WERI-Rb-1 (cell line): Measurements from ENCODE around the gene NECTIN1.

Experiments
- DNase-seq: peaks from one replicate; pipeline ENCODE4 v3.0.0-alpha.2; 2020
- H3K27ac ChIP-seq: fragments of 250-450 bp; sonication (Bioruptor Pico); 2 replicates; pipeline ENCODE4 v1.5.1; 2020; ENCODE audit warnings: mild to moderate bottlenecking, moderate library complexity
- H3K27me3 ChIP-seq: fragments of 250-450 bp; sonication (Bioruptor Pico); 2 replicates; pipeline ENCODE4 v1.5.1; 2021; ENCODE audit warnings: mild to moderate bottlenecking, low read depth, moderate library complexity; ENCODE audit not compliant: insufficient read depth, severe bottlenecking
- H3K36me3 ChIP-seq: fragments of 250-450 bp; sonication (Bioruptor Pico); 2 replicates; pipeline ENCODE4 v1.5.1; 2020; ENCODE audit warnings: mild to moderate bottlenecking, moderate library complexity
- H3K4me3 ChIP-seq: 2 replicates; pipeline ENCODE4 v1.5.1; 2011; ENCODE audit warnings: low read depth, mild to moderate bottlenecking, control low read depth, low read length
- H3K9me3 ChIP-seq: fragments of 250-450 bp; sonication (Bioruptor Pico); 2 replicates; pipeline ENCODE4 v1.5.1; 2021; ENCODE audit warnings: mild to moderate bottlenecking, moderate library complexity; ENCODE audit not compliant: severe bottlenecking
- CTCF ChIP-seq: IDR thresholded peaks from 2 replicates; pipeline ENCODE4 v1.5.1; 2011; ENCODE audit warnings: low read depth, mild to moderate bottlenecking, control low read depth, inconsistent platforms, low read length

NECTIN1 gene

GRCh38 chr11:119752946-119753345 lies 23.9 kb upstream of the NECTIN1 start:
- Histone ChIP-seq H3K4me3 (no peak overlapping the region), H3K27ac (peak overlapping the region; percentile 50), H3K36me3 (no peaks in the 10 kb centered on the region), H3K9me3 (no peaks in the 10 kb centered on the region), H3K27me3 (no peaks in the 10 kb centered on the region)
- DNase-seq = peak; percentile 70
- TF ChIP-seq CTCF = no peak

- TF ChIP-seq CTCF = no peak
- no peaks in the 10 kb centered on the region for H3K27me3 ChIP-seq
- no peak overlapping the region for H3K4me3 ChIP-seq
- H3K36me3 ChIP-seq = no peaks in the 10 kb centered on the region
- H3K27ac ChIP-seq = peak overlapping the region; percentile 50
- H3K9me3 ChIP-seq = no peaks in the 10 kb centered on the region
- DNase-seq = no peak
Observed at GRCh38 chr11:119752345-119752871, 23.4 kb upstream of the NECTIN1 start.

GRCh38 chr11:119750056-119750455 lies 21.1 kb upstream of the NECTIN1 start:
- TF ChIP-seq CTCF = no peak
- Histone ChIP-seq H3K36me3 (no peaks in the 10 kb centered on the region), H3K4me3 (no peak overlapping the region), H3K27ac (no peak overlapping the region), H3K27me3 (no peaks in the 10 kb centered on the region), H3K9me3 (no peaks in the 10 kb centered on the region)
- no peak for DNase-seq

- H3K9me3 ChIP-seq = no peaks in the 10 kb centered on the region
- DNase-seq = no peak
- no peak overlapping the region for H3K27ac ChIP-seq
- no peak for TF ChIP-seq CTCF
- no peaks in the 10 kb centered on the region for H3K27me3 ChIP-seq
- H3K36me3 ChIP-seq = no peaks in the 10 kb centered on the region
- H3K4me3 ChIP-seq = no peak overlapping the region
Observed at GRCh38 chr11:119749006-119749565, 20.1 kb upstream of the NECTIN1 start.

GRCh38 chr11:119747868-119748660 lies 19.1 kb upstream of the NECTIN1 start:
- Histone ChIP-seq H3K9me3 (no peaks in the 10 kb centered on the region), H3K4me3 (no peak overlapping the region), H3K27me3 (no peaks in the 10 kb centered on the region), H3K27ac (no peak overlapping the region), H3K36me3 (no peaks in the 10 kb centered on the region)
- DNase-seq = no peak
- no peak for TF ChIP-seq CTCF
